Immature natural killer cell (primary cell): ENCODE measurements around the gene LAMTOR2. TPM values are rescaled to one million over a fixed set of nuclear protein-coding genes. Genes with fewer than 3 reads are reported as not detected.

Experiments used
- DNase-seq, 3 donors: peaks; one replicate each; pipeline ENCODE4 v3.0.0; 2022; ENCODE audit warnings: mixed read lengths in 1 of 3
- H3K27ac Mint-ChIP-seq, 6 donors: one replicate each; pipeline ENCODE4 v1.8.0; 2020; ENCODE audit warnings: mixed read lengths in 6 of 6, mild to moderate bottlenecking in 5 of 6, inconsistent platforms in 4 of 6, moderate library complexity in 3 of 6
- H3K27me3 Mint-ChIP-seq, 3 donors: one replicate each; pipeline ENCODE4 v1.8.0; 2020 to 2021; ENCODE audit warnings: low read depth in 3 of 3, mild to moderate bottlenecking in 3 of 3, mixed read lengths in 3 of 3, moderate library complexity in 3 of 3, inconsistent platforms in 1 of 3
- H3K36me3 Mint-ChIP-seq, 3 donors: one replicate each; pipeline ENCODE4 v1.8.0; 2020; ENCODE audit warnings: mixed read lengths in 3 of 3, inconsistent platforms in 2 of 3, mild to moderate bottlenecking in 2 of 3
- H3K4me1 Mint-ChIP-seq, 2 donors: one replicate each; pipeline ENCODE4 v1.8.0; 2020; ENCODE audit warnings: inconsistent platforms in 2 of 2, mild to moderate bottlenecking in 2 of 2, mixed read lengths in 2 of 2, moderate library complexity in 1 of 2
- H3K4me3 Mint-ChIP-seq, 5 donors: one replicate each; pipeline ENCODE4 v1.8.0; 2020; ENCODE audit warnings: mild to moderate bottlenecking in 5 of 5, mixed read lengths in 5 of 5, inconsistent platforms in 3 of 5, moderate library complexity in 3 of 5
- H3K9me3 Mint-ChIP-seq, 6 donors: one replicate each; pipeline ENCODE4 v1.8.0; 2020; ENCODE audit warnings: mild to moderate bottlenecking in 6 of 6, mixed read lengths in 6 of 6, inconsistent platforms in 4 of 6, moderate library complexity in 3 of 6
- polyA plus RNA-seq, 3 donors: library from polyadenylated mRNA; unstranded; fragments of 300-500 nt; fragmentation: Illumina TruSeq; gene quantifications; one replicate each; pipeline ENCODE4 v1.2.3, GENCODE V29; 2021

The LAMTOR2 gene
- polyA plus RNA-seq, 3 donors from 2014 or later = 144 to 204 (median 160) TPM

- Mint-ChIP-seq H3K27ac (no peak overlapping the region), H3K4me3 (peak overlapping the region; percentile 51 to 84 (median 77)), H3K27me3 (peaks cover 8 to 10% (median 9%) of the 10 kb centered on the region in 3 donors), H3K4me1 (peaks cover 0 to 12% of the 10 kb centered on the region in 2 donors), H3K36me3 (no peaks in the 10 kb centered on the region), H3K9me3 (no peaks in the 10 kb centered on the region)
- DNase-seq = no peak
These were observed 29.5 kb downstream of the LAMTOR2 start for GRCh38 chr1:156083800-156084790.

DNA sequence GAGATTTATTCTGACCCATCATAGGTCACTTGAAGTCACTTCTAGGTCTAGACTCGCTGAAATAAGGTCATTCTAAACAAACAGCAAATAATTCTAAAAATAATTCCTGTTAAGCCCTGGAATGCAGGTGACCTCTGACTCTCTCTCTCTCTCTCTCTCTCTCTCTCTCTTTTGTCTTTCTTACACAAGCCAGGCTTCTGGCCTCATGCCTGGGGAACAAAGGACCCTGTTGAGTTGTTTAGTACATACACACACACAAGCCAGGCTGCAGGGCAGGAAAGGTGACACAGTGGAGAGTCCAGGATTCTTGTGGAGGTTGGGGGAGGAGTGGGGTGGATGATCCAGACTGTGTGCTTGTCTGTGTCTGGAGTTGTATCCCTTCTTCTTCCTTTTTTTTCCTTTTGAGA, 31.7 kb downstream of the LAMTOR2 start:
- Mint-ChIP-seq H3K9me3 (no peaks in the 10 kb centered on the region), H3K4me3 (peak overlapping the region in 1 of 5 donors; percentile 50), H3K27me3 (peaks cover 10 to 12% (median 12%) of the 10 kb centered on the region in 3 donors), H3K27ac (no peak overlapping the region), H3K4me1 (peaks cover 0 to 9% of the 10 kb centered on the region in 2 donors), H3K36me3 (no peaks in the 10 kb centered on the region)
- DNase-seq = no peak

GRCh38 chr1:156089704-156090103, 35.1 kb downstream of the LAMTOR2 start:
- no peak for DNase-seq
- Mint-ChIP-seq H3K27ac (no peak overlapping the region), H3K4me1 (no peaks in the 10 kb centered on the region), H3K27me3 (peaks cover 4 to 14% (median 9%) of the 10 kb centered on the region in 3 donors), H3K36me3 (no peaks in the 10 kb centered on the region), H3K9me3 (no peaks in the 10 kb centered on the region), H3K4me3 (no peak overlapping the region)

- Mint-ChIP-seq H3K27ac (peak overlapping the region in 1 of 6 donors; percentile 20), H3K4me1 (no peaks in the 10 kb centered on the region), H3K36me3 (no peaks in the 10 kb centered on the region), H3K9me3 (no peaks in the 10 kb centered on the region), H3K4me3 (no peak overlapping the region), H3K27me3 (peaks cover 4 to 13% (median 10%) of the 10 kb centered on the region in 3 donors)
- DNase-seq = no peak
These were observed 35.7 kb downstream of the LAMTOR2 start for GRCh38 chr1:156090138-156090839.

GRCh38 chr1:156090840-156091188, 36.2 kb downstream of the LAMTOR2 start:
- H3K36me3 Mint-ChIP-seq = no peaks in the 10 kb centered on the region
- peak; percentile 72 to 77 (median 72) for DNase-seq
- H3K4me1 Mint-ChIP-seq = peaks cover under 1% of the 10 kb centered on the region in 2 donors
- peak overlapping the region in 1 of 6 donors; percentile 20 for H3K27ac Mint-ChIP-seq
- peaks cover 4 to 12% (median 6%) of the 10 kb centered on the region in 3 donors for H3K27me3 Mint-ChIP-seq
- no peaks in the 10 kb centered on the region for H3K9me3 Mint-ChIP-seq
- H3K4me3 Mint-ChIP-seq = no peak overlapping the region

GRCh38 chr1:156091610-156092009, 37.0 kb downstream of the LAMTOR2 start:
- H3K9me3 Mint-ChIP-seq = no peaks in the 10 kb centered on the region
- peak overlapping the region in 2 of 6 donors; percentile 36 to 37 for H3K27ac Mint-ChIP-seq
- H3K27me3 Mint-ChIP-seq = peaks cover 6 to 12% (median 8%) of the 10 kb centered on the region in 3 donors
- H3K4me3 Mint-ChIP-seq = no peak overlapping the region
- H3K36me3 Mint-ChIP-seq = no peaks in the 10 kb centered on the region
- no peak for DNase-seq
- peaks cover 8 to 9% of the 10 kb centered on the region in 2 donors for H3K4me1 Mint-ChIP-seq

- Mint-ChIP-seq H3K9me3 (no peaks in the 10 kb centered on the region), H3K4me3 (no peak overlapping the region), H3K27me3 (peaks cover 10 to 14% (median 11%) of the 10 kb centered on the region in 3 donors)
These were observed 41.4 kb downstream of the LAMTOR2 start for GRCh38 chr1:156095906-156096508.

DNA sequence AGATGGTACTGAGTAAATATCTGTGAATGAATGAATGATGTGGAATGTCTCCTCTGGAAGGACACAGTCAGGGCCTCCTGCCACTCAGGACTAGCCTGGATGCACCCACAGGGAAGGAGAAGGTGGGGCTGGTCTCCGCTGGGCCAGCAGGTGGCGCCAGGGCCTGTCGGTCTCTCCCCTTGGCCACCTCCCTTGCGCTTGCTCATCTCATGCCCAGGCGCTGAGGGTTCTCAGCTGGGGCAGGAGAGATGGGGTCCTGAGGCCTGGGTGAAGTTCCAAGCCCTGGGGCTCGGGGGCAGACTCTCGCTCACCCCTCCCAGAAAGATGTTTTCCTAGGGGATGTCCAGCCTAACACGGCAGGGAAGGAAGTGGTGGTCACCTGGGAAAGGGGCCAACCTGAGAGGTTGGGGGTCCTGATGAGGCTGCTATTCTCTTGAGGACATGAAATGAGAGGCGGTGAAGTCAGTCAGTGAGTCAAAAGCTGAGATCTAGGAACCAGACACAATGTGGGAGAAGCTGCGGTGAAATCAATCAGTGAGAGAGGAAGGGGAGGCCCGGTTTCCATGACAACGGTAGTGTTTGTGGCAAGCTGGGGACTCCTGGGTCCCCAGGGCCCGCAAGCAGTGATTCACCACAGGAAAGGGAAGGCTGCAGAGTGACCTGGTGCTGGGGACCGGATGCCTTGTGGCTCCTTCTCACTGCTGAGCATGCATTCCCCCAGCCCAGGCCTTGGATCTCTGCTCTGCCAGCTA, 42.2 kb downstream of the LAMTOR2 start:
- H3K27me3 Mint-ChIP-seq = peaks cover 10 to 16% (median 11%) of the 10 kb centered on the region in 3 donors
- H3K36me3 Mint-ChIP-seq = no peaks in the 10 kb centered on the region
- peak overlapping the region; percentile 90 to 96 (median 94) for H3K27ac Mint-ChIP-seq
- DNase-seq = peak; percentile 88 to 89 (median 88)
- H3K4me3 Mint-ChIP-seq = peak overlapping the region; percentile 48 to 78 (median 72)
- H3K9me3 Mint-ChIP-seq = no peaks in the 10 kb centered on the region
- peaks cover 19 to 29% of the 10 kb centered on the region in 2 donors for H3K4me1 Mint-ChIP-seq

More at GRCh38 chr1:156095906-156096508, 41.4 kb downstream of the LAMTOR2 start:
- Mint-ChIP-seq H3K4me1 (peaks cover 19 to 29% of the 10 kb centered on the region in 2 donors), H3K27ac (peak overlapping the region in 5 of 6 donors; percentile 94 to 96 (median 95)), H3K36me3 (no peaks in the 10 kb centered on the region)
- DNase-seq = no peak

DNA sequence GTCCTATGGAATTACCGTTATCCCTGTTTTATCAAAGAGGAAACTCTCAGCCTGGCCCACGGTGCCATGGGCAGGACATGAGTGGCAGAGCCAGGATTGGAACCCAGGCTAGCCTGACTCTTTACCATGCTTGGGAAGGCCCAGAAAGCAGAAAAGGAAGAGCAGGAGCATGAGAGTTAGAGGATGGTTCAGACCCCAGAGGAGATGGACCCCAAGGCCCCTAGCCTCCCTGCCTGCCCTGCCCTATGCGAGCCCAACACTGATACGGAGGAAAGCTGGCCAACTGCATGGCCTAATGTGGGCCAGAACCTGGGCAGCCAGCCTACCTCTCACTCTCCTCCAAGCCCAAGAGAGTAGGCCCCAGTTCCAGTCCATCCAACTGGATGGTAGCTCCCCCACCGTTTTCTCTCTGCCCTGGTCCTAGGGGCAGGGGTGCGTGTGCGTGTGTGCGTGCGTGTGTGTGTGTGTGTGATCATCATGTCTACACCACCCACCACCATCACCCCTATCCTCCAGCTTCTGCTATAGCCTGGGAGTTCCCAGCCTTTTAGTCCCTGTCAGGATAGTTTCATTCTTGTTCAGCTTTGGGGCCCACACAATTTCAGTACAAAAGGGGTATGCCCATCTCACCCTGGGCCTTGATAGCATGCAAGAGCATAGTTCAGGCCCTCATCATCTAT, 43.1 kb downstream of the LAMTOR2 start:
- Mint-ChIP-seq H3K9me3 (no peaks in the 10 kb centered on the region), H3K4me1 (peaks cover 19 to 29% of the 10 kb centered on the region in 2 donors), H3K27ac (peak overlapping the region; percentile 90 to 96 (median 94)), H3K27me3 (peaks cover 10 to 16% (median 11%) of the 10 kb centered on the region in 3 donors), H3K4me3 (no peak overlapping the region), H3K36me3 (no peaks in the 10 kb centered on the region)
- no peak for DNase-seq

GRCh38 chr1:156098784-156099183, 44.2 kb downstream of the LAMTOR2 start:
- Mint-ChIP-seq H3K36me3 (no peaks in the 10 kb centered on the region), H3K9me3 (no peaks in the 10 kb centered on the region), H3K27me3 (peaks cover 10 to 17% (median 10%) of the 10 kb centered on the region in 3 donors), H3K4me1 (peaks cover 19 to 29% of the 10 kb centered on the region in 2 donors), H3K27ac (peak overlapping the region; percentile 29 to 100 (median 95)), H3K4me3 (no peak overlapping the region)
- DNase-seq = no peak

DNA sequence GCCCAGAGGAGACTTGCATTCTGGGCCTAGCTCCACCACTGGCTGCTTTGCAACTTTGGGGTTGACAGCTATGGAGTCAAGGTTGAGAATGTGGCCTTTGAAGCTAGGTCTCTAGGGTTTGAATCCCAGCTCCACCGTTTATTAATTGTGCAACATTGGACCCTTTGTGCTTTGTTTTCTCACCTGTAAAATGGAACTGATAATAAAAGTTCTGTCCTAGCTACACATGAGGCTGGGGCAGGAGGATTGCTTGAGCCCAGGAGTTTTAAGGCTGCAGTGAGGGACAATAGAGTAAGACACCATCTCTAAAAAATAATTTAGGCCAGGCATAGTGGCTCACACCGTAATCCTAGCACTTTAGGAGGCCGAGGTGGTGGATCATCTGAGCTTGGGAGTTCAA, 44.7 kb downstream of the LAMTOR2 start:
- no peak for DNase-seq
- H3K4me1 Mint-ChIP-seq = peaks cover 20 to 29% of the 10 kb centered on the region in 2 donors
- no peaks in the 10 kb centered on the region for H3K36me3 Mint-ChIP-seq
- no peak overlapping the region for H3K4me3 Mint-ChIP-seq
- H3K9me3 Mint-ChIP-seq = no peaks in the 10 kb centered on the region
- H3K27ac Mint-ChIP-seq = peak overlapping the region in 5 of 6 donors; percentile 63 to 100 (median 94)
- H3K27me3 Mint-ChIP-seq = peaks cover 10 to 16% (median 10%) of the 10 kb centered on the region in 3 donors

DNA sequence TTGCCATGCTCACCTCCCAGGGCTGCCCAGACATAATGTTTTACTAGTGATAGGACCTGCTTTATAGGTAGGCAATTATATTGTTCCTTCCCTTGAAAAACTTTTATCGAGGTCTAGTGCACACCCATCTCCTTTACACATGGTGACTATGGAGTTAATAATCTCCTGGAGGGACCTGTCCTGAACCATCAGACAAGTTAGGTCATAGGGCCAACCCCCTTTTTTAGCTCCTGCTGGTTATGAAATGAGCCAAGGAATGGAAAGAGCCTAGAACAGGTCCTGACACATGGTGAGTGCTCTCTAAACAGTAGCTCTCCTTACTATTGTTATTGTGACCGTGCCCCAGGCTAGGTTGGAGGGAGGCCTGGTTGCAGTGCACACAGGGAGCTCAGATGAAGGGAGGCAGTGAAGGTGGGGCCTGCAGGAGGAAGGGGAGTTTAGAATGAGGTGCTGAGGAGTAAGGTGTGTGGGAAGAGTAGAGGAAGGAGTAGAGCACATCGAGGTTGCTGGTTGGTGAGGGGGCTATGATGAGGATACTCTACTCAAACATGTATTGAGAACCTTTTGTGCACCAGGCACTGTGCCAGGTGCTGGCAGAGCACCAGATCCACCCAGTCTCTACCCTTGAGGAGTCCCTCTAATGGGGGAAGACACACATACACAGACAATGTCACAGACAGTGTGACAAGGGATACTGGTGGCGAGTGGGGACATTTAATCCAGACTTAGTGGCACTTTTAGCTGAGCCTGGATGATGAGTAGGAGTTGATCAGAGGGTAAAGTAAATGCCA, 45.8 kb downstream of the LAMTOR2 start:
- H3K27me3 Mint-ChIP-seq = peaks cover 9 to 21% (median 10%) of the 10 kb centered on the region in 3 donors
- H3K4me1 Mint-ChIP-seq = peaks cover 28 to 32% of the 10 kb centered on the region in 2 donors
- DNase-seq = no peak
- peak overlapping the region; percentile 45 to 100 (median 81) for H3K27ac Mint-ChIP-seq
- H3K36me3 Mint-ChIP-seq = no peaks in the 10 kb centered on the region
- no peak overlapping the region for H3K4me3 Mint-ChIP-seq
- no peaks in the 10 kb centered on the region for H3K9me3 Mint-ChIP-seq
